ENCODE data around the gene CYP1A2. TPM values are rescaled to one million over a fixed set of nuclear protein-coding genes. Genes with fewer than 3 reads are reported as not detected.

The CYP1A2 gene
- total and polyA plus RNA-seq, 2 of the 13 experiments (the other 11 are each of a cell fraction or from before 2014, with no cell fraction given): 0.07 TPM; not detected in 1

DNA sequence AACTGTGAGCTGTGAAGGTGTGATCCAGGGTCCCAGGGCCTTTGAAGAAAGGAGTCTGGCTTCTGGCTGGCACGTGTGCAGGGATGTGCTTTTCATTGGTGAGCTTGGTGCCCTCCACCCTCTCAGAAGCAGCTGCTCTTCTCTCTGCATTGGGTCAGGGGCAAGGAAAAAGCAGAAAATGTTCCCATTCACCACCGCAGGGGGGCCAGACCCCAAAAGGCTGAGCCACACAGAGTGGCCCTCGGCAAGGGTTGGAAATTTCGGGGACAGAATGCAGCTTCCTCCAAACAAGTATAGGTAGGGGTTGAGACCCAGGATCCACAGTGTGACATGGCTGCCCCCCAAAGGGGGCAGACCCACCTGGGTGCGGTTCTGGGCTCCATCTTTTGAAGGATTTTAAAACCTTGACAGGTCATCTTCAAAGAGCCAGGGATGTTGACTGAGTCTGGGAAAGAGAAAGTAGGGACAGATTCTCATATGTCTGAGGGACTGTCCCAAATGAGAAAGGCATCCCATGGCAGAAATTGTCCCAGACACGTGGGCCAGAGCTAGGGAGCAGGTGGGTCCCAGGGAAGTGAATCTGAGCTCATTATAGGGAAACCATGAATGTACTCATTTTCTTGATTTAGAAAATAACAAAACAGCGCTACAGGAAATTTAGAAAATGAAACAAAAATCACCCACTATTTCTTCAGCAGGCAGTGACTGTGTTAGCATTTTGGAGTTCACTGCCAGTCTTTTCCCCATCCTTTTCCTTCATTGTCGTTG, 36.0 kb downstream of the CYP1A2 start:
- H3K27me3 ChIP-seq (ENCODE audit: control insufficient read depth in 1 of 2, insufficient read depth in 2 of 2, low read length in 2 of 2): no peaks in the 10 kb centered on the region
- no peak for DNase-seq (ENCODE audit: low spot score)
- H3K4me1 ChIP-seq (ENCODE audit: insufficient read depth, low read length): peaks cover 69% of the 10 kb centered on the region
- H2AFZ ChIP-seq (ENCODE audit: low read length): no peak overlapping the region
- WGBS (ENCODE audit: low lambda C conversion rate): 91% methylated on average over 8 of the region's 8 CpGs
- H3K9ac ChIP-seq (ENCODE audit: insufficient read depth, low read depth, low read length): peak overlapping the region; percentile 78; the same call in 1 of the 2 replicates
- BruUV-seq (replicated peaks): TSS peak; percentile 41
- TF ChIP-seq ZNF713 (CRISPR knock-in tag; IDR thresholded peaks at IDR 0.05): no peak
- TF ChIP-seq, protein P1, sequence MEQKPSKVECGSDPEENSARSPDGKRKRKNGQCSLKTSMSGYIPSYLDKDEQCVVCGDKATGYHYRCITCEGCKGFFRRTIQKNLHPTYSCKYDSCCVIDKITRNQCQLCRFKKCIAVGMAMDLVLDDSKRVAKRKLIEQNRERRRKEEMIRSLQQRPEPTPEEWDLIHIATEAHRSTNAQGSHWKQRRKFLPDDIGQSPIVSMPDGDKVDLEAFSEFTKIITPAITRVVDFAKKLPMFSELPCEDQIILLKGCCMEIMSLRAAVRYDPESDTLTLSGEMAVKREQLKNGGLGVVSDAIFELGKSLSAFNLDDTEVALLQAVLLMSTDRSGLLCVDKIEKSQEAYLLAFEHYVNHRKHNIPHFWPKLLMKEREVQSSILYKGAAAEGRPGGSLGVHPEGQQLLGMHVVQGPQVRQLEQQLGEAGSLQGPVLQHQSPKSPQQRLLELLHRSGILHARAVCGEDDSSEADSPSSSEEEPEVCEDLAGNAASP (CRISPR knock-in tag; IDR thresholded peaks at IDR 0.05; ENCODE audit: borderline replicate concordance): no peak
- TF ChIP-seq, protein P2, sequence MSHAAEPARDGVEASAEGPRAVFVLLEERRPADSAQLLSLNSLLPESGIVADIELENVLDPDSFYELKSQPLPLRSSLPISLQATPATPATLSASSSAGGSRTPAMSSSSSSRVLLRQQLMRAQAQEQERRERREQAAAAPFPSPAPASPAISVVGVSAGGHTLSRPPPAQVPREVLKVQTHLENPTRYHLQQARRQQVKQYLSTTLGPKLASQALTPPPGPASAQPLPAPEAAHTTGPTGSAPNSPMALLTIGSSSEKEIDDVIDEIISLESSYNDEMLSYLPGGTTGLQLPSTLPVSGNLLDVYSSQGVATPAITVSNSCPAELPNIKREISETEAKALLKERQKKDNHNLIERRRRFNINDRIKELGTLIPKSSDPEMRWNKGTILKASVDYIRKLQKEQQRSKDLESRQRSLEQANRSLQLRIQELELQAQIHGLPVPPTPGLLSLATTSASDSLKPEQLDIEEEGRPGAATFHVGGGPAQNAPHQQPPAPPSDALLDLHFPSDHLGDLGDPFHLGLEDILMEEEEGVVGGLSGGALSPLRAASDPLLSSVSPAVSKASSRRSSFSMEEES (CRISPR knock-in tag; IDR thresholded peaks at IDR 0.05): no peak
- no peak for TF ChIP-seq JUN (CRISPR knock-in tag; IDR thresholded peaks at IDR 0.05)
- no peak for TF ChIP-seq HOXD1 (CRISPR knock-in tag; IDR thresholded peaks at IDR 0.05)
- TF ChIP-seq RAD21 (CRISPR knock-in tag; IDR thresholded peaks at IDR 0.05): no peak
- no peak for TF ChIP-seq ZFP36L1 (CRISPR knock-in tag; IDR thresholded peaks at IDR 0.05)
- TF ChIP-seq YEATS2 (CRISPR knock-in tag; IDR thresholded peaks at IDR 0.05; ENCODE audit: borderline replicate concordance): no peak
- no peak for ATAC-seq
- no peak overlapping the region for H3K27ac ChIP-seq (ENCODE audit: extremely low read length, insufficient read depth, low read length)
- H3K4me3 ChIP-seq (replicated peaks in 1 of 3; ENCODE audit: insufficient read depth in 1 of 3, low read depth in 2 of 3, low read length in 3 of 3): no peak overlapping the region
- no peak for FAIRE-seq
- peaks cover 1 to 21% of the 10 kb centered on the region in 2 experiments; a peak in 3 of 5 replicates for H3K36me3 ChIP-seq (replicated peaks in 1 of 2; ENCODE audit: control insufficient read depth in 1 of 2, insufficient read depth in 2 of 2, low read length in 2 of 2)
- H3K79me2 ChIP-seq (ENCODE audit: insufficient read depth, low read length): peaks cover 54% of the 10 kb centered on the region
- in situ Hi-C loops (cut with HindIII; ENCODE audit: extremely low pct_ligation_motif_present, low pct_unique_long_range_greater_than_20kb): loop anchor here (10.0 kb wide), 1 partner anchor 240 kb away; the partner anchor contains the start of gene ARID3B
- no peaks in the 10 kb centered on the region for H3K9me3 ChIP-seq (ENCODE audit: low read length)
- H4K20me1 ChIP-seq (ENCODE audit: insufficient read depth, low read length): peaks cover 19% of the 10 kb centered on the region
- ChIA-PET POLR2A (interaction anchor here (1.4 to 3.5 kb wide), 4 partner anchors 9 to 153 kb away, joined by 4 to 21 read pairs (median 8); no protein-coding TSS in a partner anchor), CTCF (ENCODE audit: low intra/inter-chr PET ratio, low total read pairs) (no interaction called here)
- intact Hi-C loops (cut with micrococcal nuclease; ENCODE audit: unreplicated experiment): loop anchor here (5.0 kb wide), 1 partner anchor 33 kb away; no protein-coding TSS in a partner anchor
- H3K4me2 ChIP-seq (ENCODE audit: low read depth, low read length): peak overlapping the region; percentile 86
